Panc1 (cell line): ENCODE measurements around the gene ALDH3A1. TPM values are rescaled to one million over a fixed set of nuclear protein-coding genes. Genes with fewer than 3 reads are reported as not detected.

Source experiments
- ATAC-seq: fragments of 200-7000 bp; cut with Tn5 transposase; 2 replicates; pipeline ENCODE4 v1.9.1; 2020; ENCODE audit warnings: mild to moderate bottlenecking, moderate library complexity
- BruUV-seq: library from RNA; stranded (reverse); fragments of 400-500 nt; replicated peaks from 2 replicates; lab custom pipeline; 2021; lab: Mats Ljungman, UMichigan
- CTCF ChIA-PET: fragments of 300-600 bp; sonication (Branson Sonifier 250); formaldehyde crosslinking; loops from one replicate; lab custom pipeline; 2022; ENCODE audit warnings: antibody characterized with exemption; lab: Charles Lee
- POLR2A ChIA-PET: fragments of 300-600 bp; sonication (Branson Sonifier 250); formaldehyde crosslinking; loops from one replicate; lab custom pipeline; 2022; ENCODE audit warnings: antibody characterized with exemption; lab: Charles Lee
- DNase-seq: peaks from one replicate; pipeline ENCODE4 v3.0.0-alpha.2; 2010; ENCODE audit warnings: low read depth, low spot score
- H3K27ac ChIP-seq: 2 replicates; pipeline ENCODE4 v1.5.1; 2011; ENCODE audit warnings: mild to moderate bottlenecking, low read length, inconsistent platforms
- H3K27me3 ChIP-seq: fragments of 200-500 bp; sonication (Bioruptor generic); 2 replicates; pipeline ENCODE4 v1.6.0; 2014; ENCODE audit warnings: low read length, inconsistent platforms; ENCODE audit not compliant: control insufficient read depth, insufficient read depth
- H3K36me3 ChIP-seq: fragments of 200-500 bp; sonication (Bioruptor generic); 2 replicates; pipeline ENCODE4 v1.5.1; 2014; ENCODE audit warnings: inconsistent platforms, mild to moderate bottlenecking, low read length, moderate library complexity; ENCODE audit not compliant: control insufficient read depth, insufficient read depth
- H3K4me1 ChIP-seq: 2 replicates; pipeline ENCODE4 v1.5.1; 2011; ENCODE audit warnings: inconsistent platforms, mild to moderate bottlenecking, low read length, moderate library complexity; ENCODE audit not compliant: control insufficient read depth, insufficient read depth
- H3K4me3 ChIP-seq, 2 experiments: 2 replicates each; pipeline ENCODE4 v1.5.1; 2011 to 2012; ENCODE audit warnings: low read depth in 2 of 2, low read length in 2 of 2, mild to moderate bottlenecking in 2 of 2, inconsistent platforms in 1 of 2, moderate library complexity in 1 of 2
- H3K9me3 ChIP-seq: fragments of 200-500 bp; sonication (Bioruptor generic); 2 replicates; pipeline ENCODE4 v1.5.1; 2014; ENCODE audit warnings: low read depth, mild to moderate bottlenecking, inconsistent platforms, low read length, moderate library complexity; ENCODE audit not compliant: control insufficient read depth, insufficient read depth
- CTCF ChIP-seq: fragments of 450-650 bp; IDR thresholded peaks from 2 replicates; pipeline ENCODE4 v1.5.1; 2017; ENCODE audit warnings: mild to moderate bottlenecking
- POLR2AphosphoS5 ChIP-seq: IDR thresholded peaks from 2 replicates; pipeline ENCODE4 v1.6.1; 2012; ENCODE audit warnings: mild to moderate bottlenecking, low read depth, low read length, moderate library complexity
- REST ChIP-seq, 2 experiments: IDR thresholded peaks; 2 replicates each; pipeline ENCODE4 v1.6.1; 2011 to 2012; ENCODE audit warnings: low read depth in 2 of 2, control low read depth in 1 of 2, low read length in 1 of 2, mild to moderate bottlenecking in 1 of 2, moderate library complexity in 1 of 2; ENCODE audit not compliant: insufficient read depth in 1 of 2
- SIN3A ChIP-seq: IDR thresholded peaks from 2 replicates; pipeline ENCODE4 v1.6.1; 2012; ENCODE audit warnings: low read depth, mild to moderate bottlenecking, low read length, moderate library complexity, borderline replicate concordance; ENCODE audit not compliant: insufficient read depth
- TCF7L2 ChIP-seq: IDR thresholded peaks from 2 replicates; pipeline ENCODE4 v1.6.1; 2011; ENCODE audit warnings: mild to moderate bottlenecking, low read depth, low read length, inconsistent platforms
- in situ Hi-C: cut with HindIII; loops from 2 replicates; pipeline ENCODE4 v1.10.0; 2016; ENCODE audit warnings: low sequenced_read_pairs, low pct_unique_long_range_greater_than_20kb
- intact Hi-C: fragments of 100-400 bp; cut with micrococcal nuclease; formaldehyde crosslinking; loops from one replicate; pipeline ENCODE4 v1.10.0; 2022; ENCODE audit not compliant: unreplicated experiment
- total RNA-seq: library from RNA; stranded (reverse); gene quantifications from one replicate; pipeline ENCODE4 v1.2.1, GENCODE V29; 2021; ENCODE audit not compliant: unreplicated experiment

The ALDH3A1 gene
- total RNA-seq, 1 experiment from 2014 or later = 0.21 TPM

GRCh38 chr17:19759568-19760549 lies 11.8 kb upstream of the ALDH3A1 start:
- H3K36me3 ChIP-seq = no peaks in the 10 kb centered on the region
- intact Hi-C loops = no loop called here
- TF ChIP-seq CTCF (no peak), POLR2AphosphoS5 (no peak), TCF7L2 (no peak), SIN3A (no peak), REST (IDR thresholded peaks at IDR 0.05; ENCODE audit: insufficient read depth in 1 of 2, low read depth in 2 of 2, low read length in 1 of 2) (no peak)
- in situ Hi-C loops = no loop called here
- H3K27ac ChIP-seq = no peak overlapping the region
- H3K27me3 ChIP-seq = no peaks in the 10 kb centered on the region
- no TSS peak for BruUV-seq
- no peak for DNase-seq
- no peaks in the 10 kb centered on the region for H3K4me1 ChIP-seq
- no peak for ATAC-seq
- no peak overlapping the region for H3K4me3 ChIP-seq
- H3K9me3 ChIP-seq = no peaks in the 10 kb centered on the region
- ChIA-PET POLR2A (no interaction called here), CTCF (interaction anchor here (0.5 to 0.8 kb wide), 2 partner anchors 107 to 169 kb away, joined by 3 to 4 read pairs; no protein-coding TSS in a partner anchor)

- ChIA-PET CTCF (no interaction called here), POLR2A (interaction anchor here (0.6 to 1.0 kb wide), 2 partner anchors 11 to 23 kb away, joined by 3 to 4 read pairs; no protein-coding TSS in a partner anchor)
- Histone ChIP-seq H3K9me3 (no peaks in the 10 kb centered on the region), H3K36me3 (no peaks in the 10 kb centered on the region), H3K27ac (no peak overlapping the region), H3K27me3 (no peaks in the 10 kb centered on the region), H3K4me1 (peaks cover 11% of the 10 kb centered on the region), H3K4me3 (no peak overlapping the region)
- in situ Hi-C loops (no loop called here), intact Hi-C loops (no loop called here)
- DNase-seq = no peak
- ATAC-seq = no peak
- BruUV-seq = no TSS peak
- no peak for TF ChIP-seq CTCF
- TF ChIP-seq TCF7L2 = no peak
- no peak for TF ChIP-seq SIN3A
- TF ChIP-seq REST (IDR thresholded peaks at IDR 0.05; ENCODE audit: insufficient read depth in 1 of 2, low read depth in 2 of 2, low read length in 1 of 2) = no peak
- TF ChIP-seq POLR2AphosphoS5 = no peak
These were observed 9.6 kb upstream of the ALDH3A1 start for GRCh38 chr17:19757536-19758180.
